HG03139 (cell line): ENCODE results near the gene PFN2.
"Not testable (repeated sequence)": the region's sequence is repeated elsewhere in the genome, so short reads cannot be mapped to it uniquely, and the experiment has no call there.

Source experiments
- ATAC-seq: cut with Tn5 transposase; IDR thresholded peaks from one replicate; pipeline ENCODE4 v1.9.1; 2021; ENCODE audit not compliant: unreplicated experiment

PFN2 gene

GRCh38 chr3:149970716-149971402, at the start of gene PFN2:
TSS of gene PFN2 (minus strand) at chr3:149970895. CDS start at chr3:149970856, 39 bp downstream.
- ATAC-seq, result peak; percentile 42

- ATAC-seq, result no peak
These were observed 45.2 kb upstream of the PFN2 start for GRCh38 chr3:150015901-150016300.

GRCh38 chr3:150014782-150015181, 44.1 kb upstream of the PFN2 start:
- no peak for ATAC-seq

GRCh38 chr3:150013801-150014200, 43.1 kb upstream of the PFN2 start:
- no peak for ATAC-seq

GRCh38 chr3:150006794-150007193, 36.1 kb upstream of the PFN2 start:
- ATAC-seq, result no peak

- no peak for ATAC-seq
These were observed 34.8 kb upstream of the PFN2 start for GRCh38 chr3:150005243-150006112.

- no peak for ATAC-seq
These were observed 29.9 kb upstream of the PFN2 start for GRCh38 chr3:150000641-150001040.

- ATAC-seq, result no peak
These were observed 28.7 kb upstream of the PFN2 start for GRCh38 chr3:149999421-149999820.

GRCh38 chr3:149998946-149999345, 28.3 kb upstream of the PFN2 start:
- no peak for ATAC-seq

GRCh38 chr3:149992416-149993058, 21.8 kb upstream of the PFN2 start:
- ATAC-seq, result no peak

GRCh38 chr3:149990423-149990948, 19.8 kb upstream of the PFN2 start:
- ATAC-seq, result no peak

- ATAC-seq, result no peak
These were observed 18.6 kb upstream of the PFN2 start for GRCh38 chr3:149989307-149989706.

GRCh38 chr3:149983628-149984027, 12.9 kb upstream of the PFN2 start:
- no peak for ATAC-seq

- ATAC-seq, result not testable (repeated sequence)
These were observed 12.4 kb upstream of the PFN2 start for GRCh38 chr3:149983053-149983452.

- ATAC-seq, result not testable (repeated sequence)
These were observed 11.3 kb upstream of the PFN2 start for GRCh38 chr3:149981979-149982378.

- no peak for ATAC-seq
These were observed 6.7 kb upstream of the PFN2 start for GRCh38 chr3:149977386-149977785.

- no peak for ATAC-seq
These were observed 5.2 kb upstream of the PFN2 start for GRCh38 chr3:149975919-149976318.

- ATAC-seq, result no peak
These were observed 844 bp upstream of the PFN2 start for GRCh38 chr3:149971403-149972075.

GRCh38 chr3:149969940-149970715, 567 bp downstream of the PFN2 start:
- ATAC-seq, result peak; percentile 53
